Ishikawa (cell line): ENCODE measurements around the gene UHRF2.

Source experiments
- CEBPB ChIP-seq: IDR thresholded peaks from 2 replicates; pipeline ENCODE4 v1.6.1; 2012
- CREB1 ChIP-seq: IDR thresholded peaks from 2 replicates; pipeline ENCODE4 v1.6.1; 2012; ENCODE audit warnings: low read depth
- EGR1 ChIP-seq: IDR thresholded peaks from 2 replicates; pipeline ENCODE4 v1.6.1; 2012
- MAX ChIP-seq: IDR thresholded peaks from 2 replicates; pipeline ENCODE4 v1.6.1; 2012
- REST ChIP-seq: IDR thresholded peaks from 2 replicates; pipeline ENCODE4 v1.6.1; 2012; ENCODE audit warnings: low read depth, mild to moderate bottlenecking
- TAF1 ChIP-seq: IDR thresholded peaks from 2 replicates; pipeline ENCODE4 v1.6.1; 2012; ENCODE audit warnings: low read depth, mild to moderate bottlenecking
- TCF12 ChIP-seq: IDR thresholded peaks from 2 replicates; pipeline ENCODE4 v1.6.1; 2012; ENCODE audit warnings: low read depth
- TEAD4 ChIP-seq: IDR thresholded peaks from 2 replicates; pipeline ENCODE4 v1.6.1; 2012
- ZBTB7A ChIP-seq: IDR thresholded peaks from 2 replicates; pipeline ENCODE4 v1.6.1; 2012; ENCODE audit warnings: low read depth

- TF ChIP-seq CREB1 = no peak
- no peak for TF ChIP-seq EGR1
- TF ChIP-seq CEBPB = no peak
- no peak for TF ChIP-seq REST
- no peak for TF ChIP-seq TEAD4
- no peak for TF ChIP-seq TAF1
- TF ChIP-seq TCF12 = no peak
- no peak for TF ChIP-seq ZBTB7A
- TF ChIP-seq MAX = no peak
These were observed 45.7 kb upstream of the UHRF2 start for GRCh38 chr9:6367128-6367890.
